GM18868 (cell line): Measurements from ENCODE around the gene FBXO33.

Source experiments
- ATAC-seq: cut with Tn5 transposase; IDR thresholded peaks from one replicate; pipeline ENCODE4 v1.9.1; 2021; ENCODE audit warnings: mild to moderate bottlenecking, moderate library complexity; ENCODE audit not compliant: unreplicated experiment

Gene FBXO33, protein sequence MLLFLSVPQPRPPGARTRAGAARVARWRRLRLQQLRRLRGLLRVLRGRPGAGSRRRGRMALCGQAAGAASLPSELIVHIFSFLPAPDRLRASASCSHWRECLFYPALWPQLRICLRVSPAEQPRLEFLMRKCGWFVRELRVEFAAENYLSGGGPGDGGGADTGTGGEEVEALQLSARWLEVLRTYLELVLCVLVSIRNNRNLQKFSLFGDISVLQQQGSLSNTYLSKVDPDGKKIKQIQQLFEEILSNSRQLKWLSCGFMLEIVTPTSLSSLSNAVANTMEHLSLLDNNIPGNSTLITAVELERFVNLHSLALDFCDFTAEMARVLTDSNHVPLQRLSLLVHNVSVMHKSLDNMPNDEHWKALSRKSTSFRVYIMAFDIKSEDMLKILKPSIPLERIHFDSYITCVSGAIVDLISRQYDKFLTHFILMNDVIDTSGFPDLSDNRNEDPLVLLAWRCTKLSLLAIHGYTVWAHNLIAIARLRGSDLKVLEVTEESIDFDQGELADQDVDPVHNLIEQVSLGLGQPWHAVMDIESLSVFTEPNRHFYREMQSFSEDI

DNA sequence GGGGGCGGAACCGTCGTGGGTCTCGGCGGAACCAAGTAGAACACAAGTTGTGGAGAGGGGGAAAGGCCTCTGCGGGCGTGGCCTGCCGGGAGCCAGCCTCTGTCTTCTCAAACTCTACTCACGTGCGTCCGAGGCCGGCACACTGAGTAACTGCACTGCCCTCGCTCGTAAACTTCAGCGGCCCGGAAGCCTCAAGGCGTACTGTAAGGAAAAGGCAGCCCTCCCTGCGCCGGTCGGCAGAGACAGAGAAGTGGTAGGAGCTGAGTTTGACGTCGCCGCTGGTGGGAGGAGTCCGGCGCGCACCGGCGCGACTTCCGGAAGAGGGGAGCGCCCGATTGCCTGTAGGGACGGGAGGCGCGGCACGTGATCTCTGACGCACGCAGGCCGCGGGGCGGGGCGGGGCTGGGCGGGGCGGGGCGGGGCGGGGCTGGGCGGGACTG is at the start of gene FBXO33:
Gene FBXO33, minus strand, starts transcription at position 255 of the 440 bp plus-strand sequence. CDS start 271 bp downstream, outside the sequence.
- ATAC-seq, result peak; percentile 84

DNA sequence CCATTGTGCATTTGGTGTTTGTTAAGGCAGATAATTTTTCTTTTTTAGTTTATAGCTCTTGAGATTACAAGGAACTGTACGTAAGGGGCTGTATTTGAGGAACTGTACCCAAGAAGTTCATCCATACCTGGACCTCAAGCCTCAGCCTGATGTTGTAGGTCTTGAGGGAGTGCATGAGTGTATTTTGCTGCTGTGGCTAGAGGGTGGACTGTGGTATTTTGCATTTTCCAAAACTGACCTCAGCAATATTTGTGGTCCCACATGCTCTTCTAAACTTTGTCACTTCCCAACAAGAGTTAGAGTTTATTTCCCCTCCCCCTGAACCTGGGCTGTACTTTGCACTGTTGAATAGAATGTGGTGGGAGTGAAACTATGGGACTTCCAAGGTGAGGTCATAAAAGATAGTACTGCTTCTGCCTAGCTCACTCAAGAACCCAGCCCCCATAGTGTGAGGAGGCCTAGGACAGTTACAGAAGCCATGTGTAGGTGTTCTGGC is 42.2 kb upstream of the FBXO33 start:
- peak; percentile 97 for ATAC-seq

DNA sequence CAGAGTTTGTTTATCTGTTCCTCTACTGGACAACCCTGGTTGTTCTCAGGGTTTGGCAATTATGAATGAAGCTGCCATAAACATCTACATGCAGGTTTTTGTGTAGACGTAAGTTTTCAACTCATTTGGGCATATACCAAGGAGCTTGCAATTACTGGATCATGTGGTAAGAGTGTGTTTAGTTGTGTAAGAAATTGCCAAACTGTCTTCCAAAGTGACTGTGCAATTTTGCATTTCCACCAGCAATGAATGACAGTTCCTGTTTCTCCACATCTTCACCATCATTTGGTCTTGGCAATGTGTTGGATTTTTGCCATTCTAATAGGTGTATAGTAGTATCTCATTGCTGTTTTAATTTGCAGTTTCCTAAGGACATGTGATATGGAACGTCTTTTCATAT is 39.8 kb upstream of the FBXO33 start:
- ATAC-seq, result no peak

DNA sequence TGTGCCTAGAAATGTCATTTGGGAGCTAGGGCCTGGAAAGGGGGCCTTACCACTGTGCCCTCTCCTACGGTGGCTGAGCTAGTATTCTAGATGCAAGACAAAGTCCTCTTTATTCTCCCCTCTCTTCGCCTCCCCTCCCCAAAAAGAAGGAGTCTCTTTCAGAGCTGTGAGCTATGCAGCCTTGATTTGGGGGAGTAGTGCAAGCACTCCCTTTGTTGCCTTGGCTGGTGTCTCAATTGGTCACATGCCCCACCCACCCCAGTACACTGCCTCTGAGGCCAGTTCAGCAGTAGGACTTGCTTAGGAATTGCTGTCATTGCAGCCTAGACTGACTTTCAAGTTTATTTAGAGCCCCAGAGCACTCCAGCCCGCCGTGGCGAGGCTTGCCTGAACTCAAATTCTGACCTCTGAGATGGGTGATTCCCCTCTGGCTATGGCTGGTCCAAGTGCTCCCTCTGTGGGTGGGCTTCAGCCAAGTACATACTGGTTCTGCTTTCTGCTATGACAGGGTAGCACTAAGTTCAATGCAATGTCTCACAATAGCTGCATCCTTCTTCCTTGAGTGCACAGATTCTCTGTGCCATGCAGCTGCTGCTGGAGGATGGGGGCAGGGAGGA is 37.0 kb upstream of the FBXO33 start:
- peak; percentile 97 for ATAC-seq

DNA sequence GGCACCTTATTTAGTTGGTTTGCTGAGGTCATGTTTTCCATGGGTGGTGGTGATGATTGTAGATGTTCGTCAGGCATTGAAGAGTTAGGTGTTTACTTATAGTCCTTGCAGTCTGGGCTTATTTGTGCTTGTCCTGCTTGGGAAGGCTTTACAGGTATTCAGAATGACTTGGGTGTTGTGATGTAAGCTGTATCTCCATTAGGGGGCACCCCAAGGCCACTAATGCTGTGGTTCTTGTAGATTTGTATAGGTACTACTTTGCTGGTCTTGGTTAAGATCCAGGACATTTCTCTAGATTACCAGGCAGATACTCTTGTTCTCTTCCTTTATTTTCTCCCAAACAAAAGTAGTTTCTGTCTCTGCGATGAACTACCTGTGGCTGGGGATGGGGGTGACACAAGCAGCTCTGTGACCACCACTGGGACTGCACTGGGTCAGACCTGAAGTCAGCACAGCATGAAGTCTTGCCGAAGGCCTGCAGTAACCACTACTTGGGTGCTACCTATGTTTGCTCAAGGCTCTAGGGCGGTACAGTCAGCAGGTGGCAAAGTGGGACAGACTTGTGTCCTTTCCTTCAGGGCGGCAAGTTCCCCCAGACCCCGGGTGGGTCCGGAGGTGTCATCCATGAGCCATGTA is 35.8 kb upstream of the FBXO33 start:
- peak; percentile 67 for ATAC-seq

DNA sequence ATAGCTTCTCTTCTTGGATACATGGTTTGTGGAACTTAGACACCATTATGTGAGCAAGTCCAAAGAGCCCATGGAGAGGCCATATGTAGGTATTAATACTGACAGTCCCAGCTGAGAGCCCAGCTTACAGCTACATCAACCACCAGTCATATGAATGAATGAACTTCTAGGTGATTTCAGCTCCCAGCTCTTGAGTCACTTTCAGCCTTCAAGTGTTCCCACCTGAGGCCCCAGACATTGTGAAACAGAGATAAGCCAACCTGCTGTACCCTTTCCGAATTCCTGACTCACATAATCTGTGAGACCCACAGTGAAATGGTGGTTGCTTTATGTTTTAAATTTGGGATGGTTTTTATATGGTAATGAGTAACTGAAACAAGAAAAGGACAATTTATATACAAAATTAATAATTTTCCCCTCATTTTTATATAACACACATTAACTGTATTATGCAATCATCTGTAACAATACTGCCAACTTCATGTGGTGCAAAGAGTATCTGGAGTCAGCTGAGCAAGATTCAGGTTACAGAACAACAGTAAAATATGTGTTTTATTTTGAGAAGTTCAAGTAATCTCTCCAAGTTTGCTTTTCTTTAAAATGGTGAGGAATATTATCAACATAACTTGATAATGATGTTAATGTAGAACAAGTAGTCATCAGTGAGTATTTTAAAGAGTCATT is 27.7 kb upstream of the FBXO33 start:
- ATAC-seq, result no peak

DNA sequence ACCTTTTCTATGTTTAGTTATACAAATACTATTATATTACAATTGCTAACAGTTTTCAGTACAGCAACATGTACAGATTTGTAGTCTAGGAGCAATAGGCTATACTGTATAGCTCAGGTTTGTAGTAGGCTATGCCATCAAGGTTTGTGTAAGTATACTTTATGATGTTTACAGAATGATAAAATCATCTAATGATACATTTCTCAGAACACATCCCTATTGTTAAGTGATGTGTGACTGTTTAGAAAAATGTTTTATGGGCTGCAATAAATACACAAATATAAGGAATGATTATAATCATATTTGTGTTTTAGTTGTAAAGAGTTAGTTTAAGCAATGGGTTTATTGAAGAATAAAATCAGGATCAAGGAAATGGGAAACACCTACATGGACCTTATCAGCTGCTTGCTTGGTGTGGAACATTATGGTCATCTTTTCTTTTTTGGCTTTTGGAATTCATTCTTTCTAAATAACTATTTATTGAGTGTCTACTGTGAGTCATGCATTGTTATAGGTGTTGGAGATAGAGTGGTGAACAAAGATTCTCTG is 24.5 kb upstream of the FBXO33 start:
- ATAC-seq, result no peak

DNA sequence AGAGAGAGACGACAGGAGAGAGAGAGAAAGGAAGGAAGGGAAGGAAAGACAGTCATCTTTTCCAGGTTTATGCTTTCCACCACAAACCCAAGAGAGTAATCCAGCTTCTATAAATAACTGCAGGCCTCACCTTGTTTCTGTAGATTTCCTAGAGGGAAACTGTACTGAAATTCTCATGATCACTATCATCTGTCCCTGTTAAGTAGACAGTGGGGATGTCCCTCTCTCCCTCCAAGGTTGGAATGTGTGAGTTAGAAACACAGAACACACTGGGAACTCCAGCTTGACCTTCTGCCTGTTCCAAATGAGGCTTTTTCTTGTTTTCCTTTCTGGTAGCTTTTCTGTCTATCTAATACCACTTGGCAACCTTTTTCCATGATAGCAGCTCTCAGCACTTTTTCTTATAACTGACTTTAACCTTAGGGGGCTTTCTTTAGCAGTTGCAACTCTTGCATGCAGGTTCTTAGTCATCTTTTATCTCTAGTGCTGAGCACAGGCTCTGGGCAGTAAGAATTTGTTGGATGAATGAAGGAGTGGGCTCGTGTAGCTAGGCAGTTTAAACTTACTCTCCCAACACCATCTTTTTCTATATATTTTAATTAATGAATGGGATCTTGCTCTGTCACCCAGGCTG is 22.8 kb upstream of the FBXO33 start:
- peak; percentile 31 for ATAC-seq

DNA sequence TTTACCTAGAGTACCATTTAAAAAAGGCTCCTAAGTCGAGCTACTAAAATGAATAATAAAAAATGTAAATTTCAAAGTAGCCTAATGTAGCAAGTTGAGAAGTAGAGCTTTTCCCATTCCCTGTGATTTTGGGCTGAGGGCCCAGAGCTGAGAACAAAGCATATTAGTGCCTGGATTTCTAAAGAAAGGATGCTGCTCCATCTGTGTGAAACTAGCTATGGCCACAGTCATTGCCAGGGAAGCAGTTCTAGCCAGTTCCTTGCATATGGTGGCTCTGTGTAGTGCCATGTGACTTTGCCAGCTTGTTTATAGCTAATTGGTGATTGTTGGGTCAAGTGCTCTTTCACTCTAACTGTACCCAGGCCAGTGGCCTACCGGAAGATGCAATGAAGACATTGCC is 20.4 kb upstream of the FBXO33 start:
- ATAC-seq, result no peak

DNA sequence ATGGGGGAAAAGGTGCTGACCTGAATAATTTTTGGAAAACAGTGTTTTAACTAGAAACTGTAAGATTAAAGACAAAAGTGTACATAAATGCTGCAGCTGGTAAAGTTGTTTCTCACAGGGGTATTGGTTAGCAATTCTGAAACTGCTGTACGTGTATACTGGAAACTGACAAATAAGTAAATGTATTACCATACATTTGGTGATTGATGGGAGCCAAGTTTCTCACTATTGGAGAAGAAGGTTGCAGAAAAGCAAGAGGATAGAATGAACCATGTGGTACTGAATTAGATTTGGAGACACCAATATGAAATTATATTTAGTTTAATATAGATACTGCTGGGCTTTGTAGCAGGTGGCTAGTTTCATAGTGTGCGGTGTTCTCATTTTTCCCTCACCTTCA is 19.6 kb upstream of the FBXO33 start:
- peak; percentile 59 for ATAC-seq

DNA sequence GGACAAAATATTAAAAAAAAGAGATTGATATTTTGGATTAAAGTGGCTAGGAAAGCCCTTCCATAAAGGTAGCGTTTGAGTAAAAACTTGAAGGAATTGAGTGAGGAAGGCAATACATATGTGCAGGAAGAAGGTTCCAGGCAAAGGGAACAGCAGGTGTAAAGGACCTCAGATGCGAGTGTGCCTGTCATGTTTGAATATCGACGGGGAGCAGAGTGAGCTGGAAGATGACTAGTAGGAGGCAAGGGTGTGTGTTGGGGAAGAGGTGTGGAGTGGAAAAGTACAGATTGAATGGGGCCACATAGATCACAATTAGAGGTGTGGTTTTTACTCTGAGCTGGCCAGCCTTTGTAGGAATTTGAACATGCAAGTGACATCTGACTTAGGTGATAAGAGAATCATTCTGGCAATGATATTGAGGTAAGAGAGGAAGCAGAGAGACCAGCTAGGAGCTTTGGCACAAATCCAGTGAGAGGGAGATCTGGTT is 15.0 kb upstream of the FBXO33 start:
- no peak for ATAC-seq

DNA sequence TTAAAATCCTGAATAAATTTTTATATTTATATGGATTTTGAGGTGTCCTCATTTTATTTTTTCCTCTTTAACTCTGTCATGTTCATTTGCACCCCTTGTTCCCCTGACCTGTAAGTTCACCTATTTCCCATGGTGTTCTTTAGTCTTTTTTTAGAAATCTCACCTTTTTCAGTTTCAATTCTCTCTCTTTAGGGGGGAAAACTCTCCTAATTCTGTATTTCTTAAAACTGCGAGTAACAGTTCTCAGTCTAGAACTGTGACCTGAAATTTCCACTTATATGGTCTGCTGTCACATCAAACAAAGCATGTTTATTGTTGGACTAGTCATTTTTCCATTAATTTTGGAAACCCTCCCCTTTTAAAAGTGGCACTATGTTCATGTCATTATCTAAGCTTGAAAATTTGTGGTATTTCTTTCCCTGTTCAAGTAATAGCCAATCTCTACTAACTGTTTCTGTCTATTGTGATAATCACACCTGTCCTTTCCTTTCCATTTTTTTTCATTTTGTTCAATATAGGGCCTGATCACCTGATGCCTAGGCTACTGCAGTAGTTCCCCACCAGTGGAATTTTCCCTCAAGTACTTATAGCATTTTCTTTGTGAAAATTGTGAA is 14.0 kb upstream of the FBXO33 start:
- peak; percentile 48 for ATAC-seq

DNA sequence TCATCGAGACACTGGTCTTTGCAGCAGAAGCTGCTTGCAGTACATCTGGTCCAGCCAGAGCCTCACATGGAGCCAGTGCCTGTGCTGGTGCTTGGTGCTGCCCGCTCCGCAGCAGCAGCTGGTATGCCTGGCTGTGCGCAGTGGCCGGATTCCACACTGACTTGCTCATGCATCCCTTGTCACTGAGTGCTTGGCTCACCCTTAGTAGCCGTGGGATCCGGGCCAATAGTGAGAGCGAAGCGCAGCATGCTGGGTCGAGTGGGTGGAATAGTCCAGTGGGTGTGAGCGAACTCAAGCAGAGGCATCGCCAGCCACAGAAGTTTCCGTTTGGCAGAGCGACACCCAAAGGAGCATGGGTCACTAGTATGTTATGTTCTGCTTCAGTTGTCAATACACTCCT is 10.1 kb upstream of the FBXO33 start:
- ATAC-seq, result no peak

DNA sequence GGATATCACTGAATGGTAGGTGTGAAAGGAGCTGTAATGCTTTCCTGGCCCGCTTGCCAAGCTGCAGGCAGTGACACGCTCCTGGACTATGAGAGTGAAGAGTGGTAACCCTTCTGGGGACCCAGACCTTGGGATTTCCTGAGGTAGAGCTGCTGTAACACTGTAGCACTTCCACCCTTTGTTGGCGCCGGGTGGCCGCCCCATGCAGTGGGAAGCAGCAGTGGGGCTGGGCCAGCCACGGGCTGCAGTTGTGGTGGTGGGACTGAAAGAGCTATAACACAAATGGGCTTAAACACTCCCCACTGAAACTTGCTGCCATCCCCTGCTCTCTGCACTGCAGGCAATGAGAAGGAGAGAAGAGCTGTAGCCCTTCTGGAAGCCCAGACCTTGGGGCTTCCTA is 9.6 kb upstream of the FBXO33 start:
- no peak for ATAC-seq

DNA sequence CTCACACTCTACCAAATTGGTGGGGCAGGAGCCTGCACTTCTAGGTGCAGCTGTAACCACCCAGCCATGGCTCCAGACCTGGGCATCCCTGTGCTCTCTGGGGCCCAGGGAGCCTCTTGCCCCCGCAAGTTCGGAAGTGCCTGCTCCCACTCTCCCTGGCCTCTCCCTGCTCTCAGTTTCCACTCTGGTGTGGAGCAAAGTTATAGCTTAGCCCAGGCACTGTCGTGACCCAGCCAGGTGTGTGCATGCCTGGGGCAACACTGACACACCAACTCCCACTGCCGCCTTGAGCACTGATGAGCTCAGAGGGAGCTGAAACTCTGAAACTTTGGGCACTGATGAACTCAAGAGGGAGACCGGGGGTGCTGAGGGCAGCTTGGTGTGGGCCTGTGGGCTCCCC is 8.7 kb upstream of the FBXO33 start:
- ATAC-seq, result no peak

DNA sequence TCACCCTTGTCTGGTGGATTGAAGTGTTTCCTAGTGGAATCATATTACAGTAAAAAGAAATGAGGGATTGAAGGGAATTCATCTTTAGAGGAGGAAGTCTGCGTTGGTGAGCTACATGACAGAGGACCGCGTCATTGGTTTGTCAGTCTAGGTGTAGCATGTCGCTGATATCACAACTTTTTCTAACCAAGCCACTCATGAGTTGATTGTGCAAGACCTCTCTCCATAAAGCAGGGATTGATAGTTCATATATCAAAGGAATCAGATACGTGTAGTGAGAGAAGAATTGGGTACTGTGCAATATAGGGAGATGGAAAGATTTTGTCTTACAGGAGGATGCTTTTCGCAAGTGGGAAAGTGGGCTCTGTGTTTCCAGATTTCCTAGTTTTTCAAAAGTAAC is 3.0 kb upstream of the FBXO33 start:
- ATAC-seq, result no peak

DNA sequence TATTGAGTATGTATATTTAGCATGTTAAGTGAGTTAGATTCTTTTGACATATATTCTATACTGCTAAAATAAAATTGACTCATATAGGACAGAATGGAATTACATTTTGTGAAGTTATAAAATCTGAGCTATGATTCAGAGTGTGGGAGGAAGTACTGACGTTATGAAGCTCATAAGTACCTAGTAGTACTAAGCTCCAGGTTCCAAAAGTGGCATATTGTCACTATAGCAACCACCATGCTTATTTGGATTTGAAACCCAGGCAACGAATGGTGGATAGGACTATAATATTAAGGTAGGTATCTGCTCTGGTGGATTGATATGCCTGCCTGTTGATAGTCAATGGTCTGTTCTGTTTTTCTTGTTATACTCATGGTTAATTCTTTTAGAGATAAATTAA is 2.2 kb upstream of the FBXO33 start:
- ATAC-seq, result no peak

DNA sequence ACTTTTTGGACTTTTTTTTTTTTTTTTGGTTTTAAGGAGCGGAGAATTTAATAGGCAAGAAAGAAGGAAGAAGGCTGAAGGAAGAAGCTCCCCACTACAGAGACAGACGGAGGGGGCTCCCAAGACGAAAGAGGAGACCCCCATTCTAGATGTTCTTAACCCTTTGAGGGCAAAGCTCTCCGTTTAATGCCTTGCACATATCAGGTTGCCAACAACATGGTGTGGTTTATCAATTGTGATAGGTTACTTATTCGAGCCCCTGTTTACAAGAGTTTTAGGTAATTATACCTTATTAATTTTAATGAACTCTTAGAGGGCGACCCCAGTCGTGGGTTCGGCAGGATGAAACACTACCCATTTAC is 1.2 kb upstream of the FBXO33 start:
- no peak for ATAC-seq

DNA sequence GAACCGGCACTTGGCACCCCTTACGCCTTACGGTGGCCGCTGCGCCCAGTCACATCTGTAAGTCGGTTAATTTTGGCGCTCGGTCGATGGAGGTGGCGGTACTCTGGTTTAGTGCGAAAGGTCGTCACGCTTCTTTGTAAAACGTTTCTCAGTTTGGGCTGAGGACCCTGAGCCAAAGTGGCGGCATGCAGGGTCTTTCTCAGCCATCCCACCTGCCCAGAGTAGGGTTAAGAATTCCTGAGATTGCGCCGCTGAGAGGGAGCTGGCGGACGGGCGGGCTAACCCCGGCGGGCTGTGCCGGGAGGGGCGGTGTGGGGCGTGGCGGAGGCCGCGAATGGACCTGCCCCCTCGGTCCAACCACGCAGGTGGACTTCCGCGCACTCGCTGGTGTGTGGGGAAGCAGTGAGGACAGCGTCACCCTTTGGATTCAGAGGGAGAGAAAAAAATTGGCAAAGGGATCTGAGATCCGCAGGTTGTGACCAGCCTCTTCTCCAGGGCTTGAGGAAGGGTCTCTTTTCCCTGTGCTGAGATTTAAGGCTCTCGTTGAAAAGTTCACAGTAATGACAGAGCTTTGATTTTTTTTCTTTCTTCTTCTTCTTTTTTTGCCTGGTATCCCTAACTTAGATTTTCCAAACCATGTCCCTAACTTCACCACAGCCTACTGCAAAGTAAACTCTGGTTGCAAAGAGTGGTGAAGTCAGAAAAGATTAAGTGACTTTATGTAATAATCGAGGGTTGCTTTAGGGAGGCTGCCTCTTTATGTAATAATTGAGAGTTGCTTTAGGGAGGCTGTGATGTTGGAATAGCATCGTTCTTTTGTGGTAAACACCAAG is 602 bp upstream of the FBXO33 start:
- peak; percentile 61 for ATAC-seq
